GM12878 (cell line): ENCODE measurements around the gene HABP2. TPM values are rescaled to one million over a fixed set of nuclear protein-coding genes. Genes with fewer than 3 reads are reported as not detected.

ENCODE experiments used
- ATF3 ChIP-seq: IDR thresholded peaks from 2 replicates; pipeline ENCODE4 v1.6.1; 2011; ENCODE audit warnings: low read depth, mild to moderate bottlenecking, low read length, moderate library complexity, borderline replicate concordance; ENCODE audit errors: extremely low read depth
- MEF2B ChIP-seq: fragments of 450-650 bp; IDR thresholded peaks from 2 replicates; pipeline ENCODE4 v1.6.1; 2018; ENCODE audit warnings: mild to moderate bottlenecking, moderate library complexity; ENCODE audit not compliant: partially characterized antibody, poor library complexity, severe bottlenecking
- SPI1 ChIP-seq: IDR thresholded peaks from 2 replicates; pipeline ENCODE4 v1.6.1; 2011; ENCODE audit warnings: low read depth, mild to moderate bottlenecking, low read length, moderate library complexity, borderline replicate concordance; ENCODE audit not compliant: insufficient read depth
- ZBTB11 ChIP-seq: fragments of 450-650 bp; formaldehyde crosslinking; IDR thresholded peaks from 2 replicates; pipeline ENCODE4 v1.5.0; 2022; ENCODE audit warnings: mild to moderate bottlenecking, missing genetic modification characterization
- polyA plus RNA-seq, 11 experiments: library from polyadenylated mRNA; depleted of rRNA in 4 of 11; unstranded in 6 of 11; stranded (reverse) in 5 of 11; fragments of >200 nt; fragmentation: Nextera tagmentation in 4 of 11; fragmentation: Illumina TruSeq in 1 of 11; extraction: Ambion mirVana in 4 of 11; extraction: Trizol in 1 of 11; gene quantifications; 1 replicate in 1 of 11; 2 replicates in 10 of 11; pipeline versions ENCODE4 v1.2.1 to v1.2.3, GENCODE V29; 2011 to 2016; ENCODE audit warnings: inconsistent platforms in 2 of 11, missing spikeins in 2 of 11, low read depth in 1 of 11
- total RNA-seq, 4 experiments: library from RNA; depleted of rRNA in 3 of 4; stranded (reverse); fragments of >200 nt in 3 of 4; fragmentation: Illumina TruSeq in 1 of 4; extraction: Trizol in 1 of 4; gene quantifications; 2 replicates each; pipeline versions ENCODE4 v1.2.1 to v1.2.3, GENCODE V29; 2013 to 2021
- TF ChIP-seq, protein P1 (sequence below): fragments of 450-650 bp; formaldehyde crosslinking; IDR thresholded peaks from 2 replicates; pipeline ENCODE4 v1.4.0; 2020; ENCODE audit warnings: mild to moderate bottlenecking, moderate library complexity
- TF ChIP-seq, protein P2 (sequence below): fragments of 450-650 bp; IDR thresholded peaks from 2 replicates; pipeline ENCODE4 v1.6.1; 2017; ENCODE audit warnings: borderline replicate concordance

Gene HABP2
- total and polyA plus RNA-seq, 10 of the 15 experiments (the other 5 are each of a cell fraction or from before 2014, with no cell fraction given): 0.13 TPM; not detected in 9

DNA sequence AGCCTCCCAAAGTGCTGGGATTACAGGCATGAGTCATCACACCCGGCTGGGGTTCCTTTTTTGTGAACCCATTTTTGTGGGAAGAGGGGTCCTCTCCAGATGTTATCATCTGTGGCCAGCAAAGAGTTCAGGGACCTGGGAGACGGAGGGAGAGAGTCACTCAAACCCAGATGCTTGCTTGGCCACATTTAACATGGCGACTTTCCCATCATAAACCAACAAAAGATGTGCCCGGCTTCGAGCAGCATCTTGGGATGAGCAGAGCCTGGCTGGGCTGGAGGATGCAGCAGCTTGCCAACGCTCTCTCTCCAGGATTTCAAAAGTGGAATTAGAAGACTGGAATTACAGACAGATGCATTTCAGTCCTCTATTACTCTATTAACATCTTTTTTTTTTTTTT is 19.1 kb upstream of the HABP2 start (continued):
- TF ChIP-seq, protein P1, sequence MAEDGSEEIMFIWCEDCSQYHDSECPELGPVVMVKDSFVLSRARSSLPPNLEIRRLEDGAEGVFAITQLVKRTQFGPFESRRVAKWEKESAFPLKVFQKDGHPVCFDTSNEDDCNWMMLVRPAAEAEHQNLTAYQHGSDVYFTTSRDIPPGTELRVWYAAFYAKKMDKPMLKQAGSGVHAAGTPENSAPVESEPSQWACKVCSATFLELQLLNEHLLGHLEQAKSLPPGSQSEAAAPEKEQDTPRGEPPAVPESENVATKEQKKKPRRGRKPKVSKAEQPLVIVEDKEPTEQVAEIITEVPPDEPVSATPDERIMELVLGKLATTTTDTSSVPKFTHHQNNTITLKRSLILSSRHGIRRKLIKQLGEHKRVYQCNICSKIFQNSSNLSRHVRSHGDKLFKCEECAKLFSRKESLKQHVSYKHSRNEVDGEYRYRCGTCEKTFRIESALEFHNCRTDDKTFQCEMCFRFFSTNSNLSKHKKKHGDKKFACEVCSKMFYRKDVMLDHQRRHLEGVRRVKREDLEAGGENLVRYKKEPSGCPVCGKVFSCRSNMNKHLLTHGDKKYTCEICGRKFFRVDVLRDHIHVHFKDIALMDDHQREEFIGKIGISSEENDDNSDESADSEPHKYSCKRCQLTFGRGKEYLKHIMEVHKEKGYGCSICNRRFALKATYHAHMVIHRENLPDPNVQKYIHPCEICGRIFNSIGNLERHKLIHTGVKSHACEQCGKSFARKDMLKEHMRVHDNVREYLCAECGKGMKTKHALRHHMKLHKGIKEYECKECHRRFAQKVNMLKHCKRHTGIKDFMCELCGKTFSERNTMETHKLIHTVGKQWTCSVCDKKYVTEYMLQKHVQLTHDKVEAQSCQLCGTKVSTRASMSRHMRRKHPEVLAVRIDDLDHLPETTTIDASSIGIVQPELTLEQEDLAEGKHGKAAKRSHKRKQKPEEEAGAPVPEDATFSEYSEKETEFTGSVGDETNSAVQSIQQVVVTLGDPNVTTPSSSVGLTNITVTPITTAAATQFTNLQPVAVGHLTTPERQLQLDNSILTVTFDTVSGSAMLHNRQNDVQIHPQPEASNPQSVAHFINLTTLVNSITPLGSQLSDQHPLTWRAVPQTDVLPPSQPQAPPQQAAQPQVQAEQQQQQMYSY (CRISPR knock-in tag): no peak
- no peak for TF ChIP-seq ATF3
- no peak for TF ChIP-seq ZBTB11 (CRISPR knock-in tag)
- TF ChIP-seq MEF2B: no peak
- TF ChIP-seq, protein P2, sequence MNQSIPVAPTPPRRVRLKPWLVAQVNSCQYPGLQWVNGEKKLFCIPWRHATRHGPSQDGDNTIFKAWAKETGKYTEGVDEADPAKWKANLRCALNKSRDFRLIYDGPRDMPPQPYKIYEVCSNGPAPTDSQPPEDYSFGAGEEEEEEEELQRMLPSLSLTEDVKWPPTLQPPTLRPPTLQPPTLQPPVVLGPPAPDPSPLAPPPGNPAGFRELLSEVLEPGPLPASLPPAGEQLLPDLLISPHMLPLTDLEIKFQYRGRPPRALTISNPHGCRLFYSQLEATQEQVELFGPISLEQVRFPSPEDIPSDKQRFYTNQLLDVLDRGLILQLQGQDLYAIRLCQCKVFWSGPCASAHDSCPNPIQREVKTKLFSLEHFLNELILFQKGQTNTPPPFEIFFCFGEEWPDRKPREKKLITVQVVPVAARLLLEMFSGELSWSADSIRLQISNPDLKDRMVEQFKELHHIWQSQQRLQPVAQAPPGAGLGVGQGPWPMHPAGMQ: no peak
- no peak for TF ChIP-seq SPI1
